Dendritic cell treated with granulocyte-macrophage colony-stimulating factor and Interleukin-4, amounts not matched to agents 40 ng/mL and 50 ng/mL, for 4 days (primary cell): ENCODE results near the gene AUTS2.
"Not testable (repeated sequence)": the region's sequence is repeated elsewhere in the genome, so short reads cannot be mapped to it uniquely, and the experiment has no call there.

Experiments
- H3K27ac Mint-ChIP-seq: one replicate; pipeline ENCODE4 v1.8.0; 2022; ENCODE audit warnings: mild to moderate bottlenecking, mixed read lengths
- H3K27me3 Mint-ChIP-seq: one replicate; pipeline ENCODE4 v1.8.0; 2022; ENCODE audit warnings: mild to moderate bottlenecking, mixed read lengths
- H3K36me3 Mint-ChIP-seq: one replicate; pipeline ENCODE4 v1.8.0; 2022; ENCODE audit warnings: low read depth, mixed read lengths
- H3K4me1 Mint-ChIP-seq: one replicate; pipeline ENCODE4 v1.8.0; 2022; ENCODE audit warnings: low read depth, mixed read lengths
- H3K4me3 Mint-ChIP-seq: one replicate; pipeline ENCODE4 v1.8.0; 2022; ENCODE audit warnings: mild to moderate bottlenecking, moderate library complexity, mixed read lengths
- H3K9me3 Mint-ChIP-seq: one replicate; pipeline ENCODE4 v1.8.0; 2022; ENCODE audit warnings: mixed read lengths
- intact Hi-C: fragments of 100-400 bp; cut with micrococcal nuclease; formaldehyde crosslinking; loops from one replicate; pipeline ENCODE4 v1.15.0; 2022

AUTS2 gene

DNA sequence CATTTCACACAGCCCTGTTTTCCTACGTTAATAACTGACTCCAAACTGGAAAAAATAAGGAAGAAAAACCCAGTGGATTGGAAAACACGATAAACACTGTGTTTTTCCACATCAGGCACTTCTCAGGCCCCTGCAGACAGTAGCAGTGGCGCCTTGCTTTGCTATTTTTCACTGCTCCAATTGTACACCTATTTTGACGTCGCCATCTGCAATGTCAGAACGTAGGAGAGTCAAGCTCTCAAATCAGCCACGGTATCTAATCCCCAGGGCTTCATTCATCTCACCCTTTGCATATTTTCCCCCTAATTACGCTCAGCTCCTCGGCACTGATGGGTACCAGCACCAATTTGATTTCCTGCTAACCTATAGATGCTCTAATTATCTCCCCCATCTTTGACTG is 1195.5 kb downstream of the AUTS2 start:
- Mint-ChIP-seq H3K36me3 (no peaks in the 10 kb centered on the region), H3K9me3 (peaks cover 12% of the 10 kb centered on the region), H3K4me1 (no peaks in the 10 kb centered on the region), H3K4me3 (no peak overlapping the region), H3K27me3 (no peaks in the 10 kb centered on the region), H3K27ac (no peak overlapping the region)
- intact Hi-C loops, result no loop called here

DNA sequence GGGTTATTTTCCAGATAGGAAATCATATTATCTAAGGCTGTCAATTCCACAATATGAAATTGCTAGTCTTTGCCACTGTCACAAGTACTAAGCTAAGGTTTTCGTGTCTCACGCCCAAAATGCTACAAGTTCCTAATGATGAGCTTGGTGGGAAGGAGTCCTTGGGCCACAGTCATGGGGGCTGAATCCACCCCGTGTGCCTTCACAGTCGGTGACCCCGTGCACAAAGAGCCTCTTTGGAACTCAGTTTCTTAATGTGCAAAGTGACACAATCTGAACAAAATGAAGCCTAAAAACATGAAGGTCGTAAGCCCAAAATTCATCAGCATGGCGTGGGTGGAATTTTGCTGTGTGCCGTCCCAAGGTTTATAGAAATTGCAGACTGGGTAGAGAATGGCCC is 1196.7 kb downstream of the AUTS2 start:
- Mint-ChIP-seq H3K36me3 (no peaks in the 10 kb centered on the region), H3K27me3 (no peaks in the 10 kb centered on the region), H3K4me1 (no peaks in the 10 kb centered on the region), H3K4me3 (no peak overlapping the region), H3K27ac (no peak overlapping the region), H3K9me3 (peaks cover 3% of the 10 kb centered on the region)
- intact Hi-C loops, result no loop called here

DNA sequence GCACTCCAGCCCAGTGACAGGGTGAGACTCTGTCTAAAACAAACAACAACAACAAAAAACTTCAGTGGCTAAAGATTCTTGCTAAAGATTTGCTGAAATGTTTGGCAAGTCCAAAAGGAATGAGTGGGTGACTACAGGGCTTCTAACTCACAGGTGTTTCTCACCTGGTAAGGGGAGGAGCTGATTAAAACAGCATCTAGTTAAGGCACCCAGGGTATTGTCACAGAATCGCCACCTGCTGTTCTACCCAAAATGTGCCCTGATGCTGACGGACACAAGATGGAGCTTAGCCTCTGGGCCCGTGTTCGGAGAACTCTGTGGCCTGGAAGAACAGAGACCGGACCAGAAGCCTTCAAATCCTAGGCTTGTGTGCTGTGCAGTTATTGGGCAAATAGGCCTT is 1197.7 kb downstream of the AUTS2 start:
- Mint-ChIP-seq H3K4me1 (no peaks in the 10 kb centered on the region), H3K4me3 (no peak overlapping the region), H3K27ac (no peak overlapping the region), H3K9me3 (peaks cover 13% of the 10 kb centered on the region), H3K27me3 (no peaks in the 10 kb centered on the region), H3K36me3 (no peaks in the 10 kb centered on the region)
- intact Hi-C loops, result no loop called here

DNA sequence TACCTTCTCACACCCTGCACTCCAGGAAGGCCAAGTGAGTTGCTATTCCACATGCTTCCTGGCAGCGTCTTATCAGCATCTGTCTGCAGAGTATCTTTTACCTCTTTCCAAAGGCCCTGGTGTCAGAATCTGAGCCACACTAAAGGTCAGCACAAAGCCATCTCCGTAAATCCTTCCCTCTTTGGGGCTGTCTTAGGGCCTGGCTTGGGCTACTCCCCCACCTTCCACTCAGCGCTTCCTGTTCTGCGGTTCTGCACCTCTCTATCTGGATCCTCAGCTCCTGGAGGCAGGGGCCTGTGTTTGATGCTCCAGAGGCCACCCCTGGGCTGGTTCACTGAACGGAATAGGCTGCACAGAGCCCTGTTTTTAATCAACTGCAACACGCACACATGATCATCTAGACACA is 1198.8 kb downstream of the AUTS2 start:
- Mint-ChIP-seq H3K27ac (no peak overlapping the region), H3K36me3 (no peaks in the 10 kb centered on the region), H3K9me3 (peaks cover 22% of the 10 kb centered on the region), H3K4me1 (no peaks in the 10 kb centered on the region), H3K27me3 (no peaks in the 10 kb centered on the region), H3K4me3 (no peak overlapping the region)
- intact Hi-C loops, result no loop called here

DNA sequence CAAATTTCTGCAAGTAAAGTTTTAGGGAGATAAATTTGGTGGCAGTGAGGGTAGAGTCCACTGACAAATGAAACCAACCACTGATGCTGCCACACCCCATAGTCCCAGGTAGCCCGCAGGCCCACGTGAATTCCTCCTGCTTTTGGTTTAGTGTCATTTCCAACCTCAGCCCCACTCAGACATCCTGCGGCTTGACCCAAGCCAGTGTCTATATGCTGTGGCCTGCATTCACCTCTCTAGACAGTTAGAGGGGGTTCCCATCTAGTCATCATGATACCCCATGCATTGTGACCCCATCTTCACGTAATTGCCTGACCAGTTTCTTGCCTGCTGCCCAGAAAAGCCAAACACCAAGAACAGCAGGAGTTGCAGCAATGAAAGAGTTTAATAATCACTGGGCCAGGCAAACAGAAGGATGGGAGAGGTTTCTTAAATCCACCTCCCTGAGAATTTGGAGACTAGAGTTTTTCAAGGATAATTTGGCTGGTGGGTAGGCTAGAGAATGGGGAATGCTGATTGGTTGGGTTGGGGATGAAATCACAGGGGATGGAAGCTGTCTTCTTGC is 1201.6 kb downstream of the AUTS2 start:
- Mint-ChIP-seq H3K4me1 (no peaks in the 10 kb centered on the region), H3K4me3 (no peak overlapping the region), H3K27me3 (no peaks in the 10 kb centered on the region), H3K36me3 (no peaks in the 10 kb centered on the region), H3K9me3 (peaks cover 22% of the 10 kb centered on the region), H3K27ac (no peak overlapping the region)
- intact Hi-C loops, result no loop called here

DNA sequence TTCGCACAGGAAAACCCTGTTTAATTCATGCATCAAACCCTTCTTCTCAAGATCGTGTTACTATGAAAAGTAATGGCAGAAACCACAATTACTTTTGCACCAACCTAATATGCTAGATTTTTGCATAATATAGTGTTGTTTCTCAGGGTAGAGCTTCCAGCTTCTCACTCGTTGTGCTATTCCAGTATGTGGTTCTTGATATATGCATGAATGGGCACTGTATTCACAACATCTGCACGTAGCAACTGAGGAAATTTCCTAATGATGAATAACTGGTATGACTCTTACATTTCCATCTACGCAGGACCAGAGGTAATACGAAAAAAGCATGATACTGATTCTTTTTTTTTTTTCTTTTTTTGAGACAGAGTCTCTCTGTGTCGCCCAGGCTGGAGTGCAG is 1207.1 kb downstream of the AUTS2 start:
- no peaks in the 10 kb centered on the region for H3K27me3 Mint-ChIP-seq
- no peak overlapping the region for H3K27ac Mint-ChIP-seq
- peaks cover 7% of the 10 kb centered on the region for H3K4me1 Mint-ChIP-seq
- H3K9me3 Mint-ChIP-seq, result peaks cover 15% of the 10 kb centered on the region
- intact Hi-C loops, result no loop called here
- H3K36me3 Mint-ChIP-seq, result no peaks in the 10 kb centered on the region
- no peak overlapping the region for H3K4me3 Mint-ChIP-seq

DNA sequence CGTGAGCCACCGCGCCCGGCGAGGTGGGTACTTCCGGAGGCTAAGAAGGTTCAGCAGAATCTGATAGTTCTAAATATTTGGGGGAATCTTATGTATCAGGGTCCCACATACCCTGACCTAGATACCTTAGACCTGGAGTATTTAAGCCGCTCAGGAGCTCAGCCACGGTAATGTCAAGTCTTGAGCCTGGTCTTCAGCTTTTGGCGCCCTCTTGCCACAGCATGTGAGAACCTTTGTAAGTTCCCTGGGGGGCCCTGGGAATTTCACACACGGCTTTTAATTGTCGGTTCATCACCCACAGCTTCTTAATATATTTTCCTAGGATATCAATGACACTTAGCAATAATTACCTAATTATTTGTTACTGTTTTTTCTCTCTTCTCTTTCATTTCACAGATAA is 1209.4 kb downstream of the AUTS2 start:
- no peaks in the 10 kb centered on the region for H3K9me3 Mint-ChIP-seq
- H3K27ac Mint-ChIP-seq, result no peak overlapping the region
- no peaks in the 10 kb centered on the region for H3K36me3 Mint-ChIP-seq
- intact Hi-C loops, result no loop called here
- no peak overlapping the region for H3K4me3 Mint-ChIP-seq
- H3K4me1 Mint-ChIP-seq, result peaks cover 7% of the 10 kb centered on the region
- H3K27me3 Mint-ChIP-seq, result no peaks in the 10 kb centered on the region

DNA sequence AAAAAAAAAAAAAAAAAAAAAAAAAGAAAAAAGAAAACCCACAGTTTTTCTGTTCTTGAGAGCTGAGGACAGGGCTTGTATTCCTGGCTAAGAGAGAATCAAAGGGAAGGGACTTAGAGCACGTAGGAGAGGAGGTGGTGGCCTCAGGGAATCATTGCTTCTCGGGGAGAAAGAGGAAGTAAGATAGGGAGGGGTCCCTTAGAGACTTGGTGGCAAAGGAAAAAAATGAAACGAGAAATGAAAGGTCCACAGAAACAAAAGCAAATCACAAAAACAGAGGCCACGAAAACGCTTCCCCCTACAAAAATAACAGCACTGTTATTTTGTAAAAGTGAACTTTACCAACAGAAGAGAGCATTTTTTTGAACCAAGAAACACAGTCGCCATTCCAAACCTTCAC is 1210.6 kb downstream of the AUTS2 start:
- intact Hi-C loops, result no loop called here
- Mint-ChIP-seq H3K27ac (no peak overlapping the region), H3K9me3 (no peaks in the 10 kb centered on the region), H3K4me1 (peaks cover 7% of the 10 kb centered on the region), H3K4me3 (no peak overlapping the region), H3K27me3 (no peaks in the 10 kb centered on the region), H3K36me3 (no peaks in the 10 kb centered on the region)

DNA sequence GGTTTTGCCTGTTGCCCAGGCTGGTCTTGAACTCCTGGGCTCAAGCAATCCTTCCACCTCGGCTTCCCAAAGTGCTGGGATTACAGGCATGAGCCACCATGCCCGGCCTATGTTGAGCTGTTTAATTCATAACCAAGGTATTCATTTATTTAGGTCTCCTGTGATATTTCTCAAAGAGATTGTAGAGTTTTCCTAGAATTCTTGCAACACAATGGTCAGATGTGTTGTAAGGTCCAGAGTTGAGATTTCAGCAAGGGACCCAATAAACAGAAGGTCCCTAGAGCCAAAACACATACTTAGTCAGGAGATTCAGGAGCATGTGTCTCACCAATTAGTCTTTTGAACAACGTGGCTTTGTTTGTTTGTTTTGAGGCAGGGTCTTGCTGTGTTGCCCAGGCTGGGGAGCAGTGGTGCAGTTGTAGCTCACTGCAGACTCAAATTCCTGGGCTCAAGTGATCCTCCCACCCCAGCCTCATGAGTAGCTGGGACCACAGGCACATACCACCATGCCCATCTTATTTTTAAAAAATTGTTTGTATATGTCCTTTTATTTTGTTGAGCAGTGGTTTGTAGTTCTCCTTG is 1212.4 kb downstream of the AUTS2 start:
- H3K27ac Mint-ChIP-seq, result no peak overlapping the region
- intact Hi-C loops, result no loop called here

DNA sequence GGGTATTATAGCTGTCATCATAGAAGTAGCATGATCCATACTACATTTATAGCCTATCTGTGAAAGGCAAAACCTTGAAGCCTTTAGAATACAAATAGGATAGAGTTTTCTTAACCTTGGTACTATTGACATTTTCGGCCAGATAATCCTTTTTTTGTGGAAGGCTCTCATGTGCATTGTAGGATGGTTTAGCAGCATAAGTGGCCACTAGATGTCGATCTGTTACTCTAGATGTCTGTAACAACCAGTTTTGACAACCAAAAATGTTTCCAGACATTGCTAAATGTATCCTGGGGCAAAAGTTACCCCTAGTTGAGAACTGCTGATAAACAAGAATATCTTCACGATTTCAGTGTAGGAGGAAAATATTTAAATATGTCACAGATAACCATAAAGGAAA is 1214.2 kb downstream of the AUTS2 start:
- Mint-ChIP-seq H3K4me3 (no peak overlapping the region), H3K9me3 (peaks cover 2% of the 10 kb centered on the region), H3K27me3 (no peaks in the 10 kb centered on the region), H3K27ac (no peak overlapping the region), H3K36me3 (no peaks in the 10 kb centered on the region), H3K4me1 (peaks cover 7% of the 10 kb centered on the region)
- intact Hi-C loops, result no loop called here

More for the DNA sequence above, 1212.4 kb downstream of the AUTS2 start:
- H3K4me3 Mint-ChIP-seq, result no peak overlapping the region
- no peaks in the 10 kb centered on the region for H3K27me3 Mint-ChIP-seq
- no peaks in the 10 kb centered on the region for H3K36me3 Mint-ChIP-seq
- H3K9me3 Mint-ChIP-seq, result no peaks in the 10 kb centered on the region
- peaks cover 7% of the 10 kb centered on the region for H3K4me1 Mint-ChIP-seq

DNA sequence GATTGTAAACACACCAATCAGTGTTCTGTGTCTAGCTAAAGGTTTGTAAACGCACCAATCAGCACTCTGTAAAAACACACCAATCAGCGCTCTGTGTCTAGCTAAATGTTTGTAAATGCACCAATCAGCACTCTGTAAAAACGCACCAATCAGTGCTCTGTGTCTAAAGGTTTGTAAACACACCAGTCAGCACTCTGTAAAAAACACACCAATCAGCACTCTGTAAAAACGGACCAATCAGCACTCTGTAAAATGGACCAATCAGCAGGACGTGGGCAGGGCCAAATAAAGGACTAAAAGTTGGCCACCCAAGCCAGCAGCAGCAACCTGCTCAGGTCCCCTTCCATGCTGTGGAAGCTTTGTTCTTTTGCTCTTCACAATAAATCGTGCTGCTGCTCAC is 1224.2 kb downstream of the AUTS2 start:
- H3K27ac Mint-ChIP-seq, H3K9me3 Mint-ChIP-seq, H3K4me1 Mint-ChIP-seq, H3K36me3 Mint-ChIP-seq, H3K4me3 Mint-ChIP-seq, H3K27me3 Mint-ChIP-seq: not testable (repeated sequence)
- intact Hi-C loops, result loop anchor here (10.0 kb wide), 1 partner anchor 912 kb away; no protein-coding TSS in a partner anchor

DNA sequence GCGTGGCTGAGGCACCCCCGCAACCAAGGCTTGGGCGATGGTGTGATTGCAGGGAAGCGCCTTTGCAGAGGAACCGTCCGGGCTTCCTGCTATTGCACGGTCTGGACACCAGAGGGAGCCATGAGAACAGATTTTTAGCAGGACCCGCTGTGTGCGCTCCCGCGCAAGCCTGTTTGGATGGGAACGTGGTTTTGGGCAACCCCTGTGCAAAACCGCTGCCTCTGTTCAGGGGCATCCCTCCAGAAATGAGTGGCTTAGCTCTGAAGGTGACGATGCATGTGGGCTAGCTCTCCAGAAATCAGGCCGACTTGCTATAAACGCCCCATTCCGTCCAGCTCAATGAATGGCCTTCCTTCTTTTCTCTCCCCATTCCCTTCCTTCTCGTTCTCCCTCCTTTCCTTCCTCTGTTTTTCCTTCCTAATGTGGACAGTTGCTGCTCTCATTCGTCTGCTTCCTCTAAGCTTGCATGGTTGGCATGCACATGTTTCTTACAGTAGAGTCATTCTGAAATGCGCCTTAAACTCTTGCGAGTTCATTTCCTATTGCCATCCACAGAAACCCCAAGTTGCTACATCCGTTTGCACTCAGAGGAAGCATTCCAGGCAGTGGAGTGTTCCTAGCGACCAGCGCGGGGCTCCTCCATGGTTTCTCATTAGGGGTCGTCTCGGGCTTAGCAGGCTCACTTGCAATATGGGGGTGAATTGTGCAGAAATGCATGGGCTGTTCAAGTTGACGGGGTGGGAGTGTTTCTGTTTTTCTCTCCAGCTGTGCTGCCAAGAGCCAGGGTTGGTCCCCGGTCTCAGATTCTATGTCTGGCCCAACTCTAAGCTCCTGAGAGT is 1231.2 kb downstream of the AUTS2 start:
- intact Hi-C loops, result loop anchor here (10.0 kb wide), 1 partner anchor 905 kb away; no protein-coding TSS in a partner anchor
- H3K36me3 Mint-ChIP-seq, result no peaks in the 10 kb centered on the region
- peaks cover 12% of the 10 kb centered on the region for H3K27me3 Mint-ChIP-seq
- H3K4me1 Mint-ChIP-seq, result peaks cover 10% of the 10 kb centered on the region
- no peaks in the 10 kb centered on the region for H3K9me3 Mint-ChIP-seq
- peak overlapping the region; percentile 6 for H3K4me3 Mint-ChIP-seq
- H3K27ac Mint-ChIP-seq, result no peak overlapping the region

DNA sequence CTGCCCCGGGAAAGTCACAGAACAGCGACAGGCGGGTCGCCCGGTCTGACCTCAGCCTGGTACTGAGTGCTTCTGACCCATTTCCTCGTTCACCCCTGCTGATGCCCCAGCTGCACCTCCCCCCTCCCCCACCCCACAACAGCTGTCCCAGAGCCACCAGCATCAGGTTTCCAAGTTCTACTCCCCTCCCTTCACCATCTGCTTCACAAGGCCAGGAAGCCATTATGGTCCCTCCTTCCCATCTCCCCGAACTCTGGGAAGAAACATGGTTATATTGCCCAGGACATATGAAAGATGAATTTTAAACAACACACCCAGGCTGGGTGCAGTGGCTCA is 1231.8 kb downstream of the AUTS2 start:
- H3K27me3 Mint-ChIP-seq, result peaks cover 12% of the 10 kb centered on the region
- no peaks in the 10 kb centered on the region for H3K36me3 Mint-ChIP-seq
- intact Hi-C loops, result no loop called here
- H3K27ac Mint-ChIP-seq, result no peak overlapping the region
- H3K9me3 Mint-ChIP-seq, result no peaks in the 10 kb centered on the region
- peaks cover 10% of the 10 kb centered on the region for H3K4me1 Mint-ChIP-seq
- H3K4me3 Mint-ChIP-seq, result no peak overlapping the region

DNA sequence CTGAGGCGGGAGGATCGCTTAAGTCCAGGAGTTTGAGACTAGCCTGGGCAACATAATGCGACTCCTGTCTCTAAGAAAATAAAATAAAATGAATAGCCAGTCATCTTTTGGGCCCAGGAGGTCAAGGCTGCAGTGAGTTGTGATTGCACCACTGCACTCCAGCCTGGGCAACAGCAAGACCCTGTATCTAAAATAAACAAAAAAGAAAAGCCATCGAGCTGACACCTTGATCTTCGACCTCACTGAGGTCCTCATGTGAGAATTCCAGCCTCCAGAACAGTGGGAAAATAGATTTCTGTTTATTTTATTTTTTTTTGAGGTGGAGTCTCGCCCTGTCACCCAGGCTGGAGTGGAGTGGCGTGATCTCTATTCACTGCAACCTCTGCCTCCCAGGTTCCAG is 1232.2 kb downstream of the AUTS2 start:
- peaks cover 12% of the 10 kb centered on the region for H3K27me3 Mint-ChIP-seq
- intact Hi-C loops, result no loop called here
- peaks cover 10% of the 10 kb centered on the region for H3K4me1 Mint-ChIP-seq
- H3K36me3 Mint-ChIP-seq, result no peaks in the 10 kb centered on the region
- H3K9me3 Mint-ChIP-seq, result peaks cover 2% of the 10 kb centered on the region
- H3K4me3 Mint-ChIP-seq, result no peak overlapping the region
- H3K27ac Mint-ChIP-seq, result no peak overlapping the region
